Measurements from ENCODE around the gene COMMD2. TPM values are rescaled to one million over a fixed set of nuclear protein-coding genes. Genes with fewer than 3 reads are reported as not detected.
A peak's percentile ranks its signal among the peaks of the same experiment; 100 is the strongest.

The COMMD2 gene
- polyA plus RNA-seq, 1 of the 3 experiments (the other 2 are of a cell fraction), result 20.9 TPM

- DNase-seq, result peak; percentile 62
- 55% methylated on average over 8 of the region's 8 CpGs for WGBS (ENCODE audit: low lambda C conversion rate)
- H3K9me2 ChIP-seq, result no peaks in the 10 kb centered on the region
- H3K27me3 ChIP-seq (ENCODE audit: insufficient read depth), result no peaks in the 10 kb centered on the region
- H3F3A ChIP-seq (replicated peaks; ENCODE audit: insufficient read depth), result no peaks in the 10 kb centered on the region
- no peak overlapping the region for H3K9ac ChIP-seq
- H3K4me3 ChIP-seq (ENCODE audit: low read depth in 2 of 2, low read length in 1 of 2), result no peak overlapping the region
- H3K27ac ChIP-seq (ENCODE audit: low read depth in 2 of 2, low read length in 1 of 2), result no peak overlapping the region
- no peaks in the 10 kb centered on the region for H3K9me3 ChIP-seq
- ChIA-PET CTCF (interaction anchor here (0.6 to 5.0 kb wide), 36 partner anchors 8 to 1193 kb away, joined by 3 to 29 read pairs (median 3); partner anchors contain the start of genes ANKUB1, COMMD2 and PFN2), POLR2A (no interaction called here)
- H3K36me3 ChIP-seq (replicated peaks in 1 of 2; ENCODE audit: control insufficient read depth in 1 of 2, insufficient read depth in 2 of 2, low read length in 1 of 2), result no peaks in the 10 kb centered on the region
- H3K4me2 ChIP-seq, result no peak overlapping the region
- TF ChIP-seq CHD2 (IDR thresholded peaks at IDR 0.05; ENCODE audit: low read length, partially characterized antibody), result no peak
- TF ChIP-seq RAD21 (IDR thresholded peaks at IDR 0.05; ENCODE audit: low read length), result peak; percentile 66
- no peak for TF ChIP-seq EP300 (IDR thresholded peaks at IDR 0.05; ENCODE audit: borderline replicate concordance in 1 of 2, low read depth in 1 of 2, low read length in 1 of 2)
- TF ChIP-seq GABPA (IDR thresholded peaks at IDR 0.05; ENCODE audit: low read depth), result no peak
- TF ChIP-seq GATA2 (CRISPR knock-in tag; IDR thresholded peaks at IDR 0.05), result no peak
- no peak for TF ChIP-seq RCOR1 (IDR thresholded peaks at IDR 0.05; ENCODE audit: low read length)
- no peak for TF ChIP-seq FOXJ3 (CRISPR knock-in tag; IDR thresholded peaks at IDR 0.05)
- TF ChIP-seq USF2 (IDR thresholded peaks at IDR 0.05; ENCODE audit: borderline replicate concordance, low read depth, low read length), result no peak
- peak; percentile 73 for TF ChIP-seq SMC3 (IDR thresholded peaks at IDR 0.05; ENCODE audit: low read depth, low read length)
- TF ChIP-seq, protein P1, sequence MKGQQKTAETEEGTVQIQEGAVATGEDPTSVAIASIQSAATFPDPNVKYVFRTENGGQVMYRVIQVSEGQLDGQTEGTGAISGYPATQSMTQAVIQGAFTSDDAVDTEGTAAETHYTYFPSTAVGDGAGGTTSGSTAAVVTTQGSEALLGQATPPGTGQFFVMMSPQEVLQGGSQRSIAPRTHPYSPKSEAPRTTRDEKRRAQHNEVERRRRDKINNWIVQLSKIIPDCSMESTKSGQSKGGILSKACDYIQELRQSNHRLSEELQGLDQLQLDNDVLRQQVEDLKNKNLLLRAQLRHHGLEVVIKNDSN (IDR thresholded peaks at IDR 0.05; ENCODE audit: borderline replicate concordance, low read depth), result no peak
- peak; percentile 86 for TF ChIP-seq CTCF (IDR thresholded peaks at IDR 0.05)
- TF ChIP-seq, protein P2, sequence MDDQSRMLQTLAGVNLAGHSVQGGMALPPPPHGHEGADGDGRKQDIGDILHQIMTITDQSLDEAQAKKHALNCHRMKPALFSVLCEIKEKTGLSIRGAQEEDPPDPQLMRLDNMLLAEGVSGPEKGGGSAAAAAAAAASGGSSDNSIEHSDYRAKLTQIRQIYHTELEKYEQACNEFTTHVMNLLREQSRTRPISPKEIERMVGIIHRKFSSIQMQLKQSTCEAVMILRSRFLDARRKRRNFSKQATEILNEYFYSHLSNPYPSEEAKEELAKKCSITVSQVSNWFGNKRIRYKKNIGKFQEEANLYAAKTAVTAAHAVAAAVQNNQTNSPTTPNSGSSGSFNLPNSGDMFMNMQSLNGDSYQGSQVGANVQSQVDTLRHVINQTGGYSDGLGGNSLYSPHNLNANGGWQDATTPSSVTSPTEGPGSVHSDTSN (IDR thresholded peaks at IDR 0.05), result peak; percentile 72
- no peak for TF ChIP-seq ZBTB33 (IDR thresholded peaks at IDR 0.05; ENCODE audit: borderline replicate concordance, low read depth)
- no peak for TF ChIP-seq TEAD4 (IDR thresholded peaks at IDR 0.05; ENCODE audit: borderline replicate concordance, insufficient read depth)
- no peak for TF ChIP-seq MEF2A (IDR thresholded peaks at IDR 0.05; ENCODE audit: borderline replicate concordance, low read depth)
- H2AFZ ChIP-seq (ENCODE audit: low read depth), result no peak overlapping the region
- H3K79me2 ChIP-seq (ENCODE audit: insufficient read depth), result no peaks in the 10 kb centered on the region
- no peaks in the 10 kb centered on the region for H3K4me1 ChIP-seq (ENCODE audit: control insufficient read depth in 1 of 2, insufficient read depth in 2 of 2, low read depth in 1 of 2, low read length in 1 of 2)
- no peaks in the 10 kb centered on the region for H4K20me1 ChIP-seq (ENCODE audit: insufficient read depth)
Observed at GRCh38 chr3:149771652-149772271, 19.5 kb upstream of the COMMD2 start.

Measured in SK-N-SH (cell line).